CMK (cell line): Measurements from ENCODE around the gene C15orf39.
"Not testable (repeated sequence)": the region's sequence is repeated elsewhere in the genome, so short reads cannot be mapped to it uniquely, and the experiment has no call there.

Experiments
- DNase-seq: peaks from one replicate; pipeline ENCODE4 v3.0.0-alpha.2; 2010; ENCODE audit warnings: low read depth

C15orf39 gene

DNA sequence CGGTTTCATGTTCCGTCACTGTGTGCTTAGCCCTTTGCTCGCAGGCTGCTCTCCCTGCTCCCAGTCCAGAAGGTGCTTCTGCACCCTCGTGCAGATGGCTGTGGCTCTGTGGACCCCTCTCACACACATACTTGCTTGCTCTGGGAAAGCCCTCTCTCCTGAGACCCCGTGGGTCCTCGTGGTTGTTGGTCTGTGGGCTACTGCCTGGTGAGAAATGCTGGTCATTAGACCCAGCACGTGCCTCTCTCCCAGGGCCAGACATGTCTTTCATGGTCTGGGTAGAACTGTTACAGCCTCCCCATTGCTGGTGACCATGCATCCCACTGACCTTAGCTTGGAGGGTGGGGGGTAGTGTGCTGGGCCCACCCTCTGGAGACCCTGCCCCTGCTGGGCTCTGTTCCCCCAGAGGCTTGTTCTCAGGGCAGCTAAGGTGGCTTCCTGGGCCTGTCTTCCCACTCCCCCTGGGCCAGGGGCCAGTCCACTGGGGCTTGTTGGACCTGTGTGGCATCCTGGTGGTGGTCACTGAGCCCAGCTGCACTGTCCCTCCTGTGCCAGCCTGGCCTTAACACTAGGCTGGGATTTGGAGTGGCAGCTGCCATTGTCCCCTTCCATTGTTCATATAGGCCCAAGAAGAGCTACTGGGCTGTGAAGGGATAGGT, 10.6 kb downstream of the C15orf39 start:
- no peak for DNase-seq

DNA sequence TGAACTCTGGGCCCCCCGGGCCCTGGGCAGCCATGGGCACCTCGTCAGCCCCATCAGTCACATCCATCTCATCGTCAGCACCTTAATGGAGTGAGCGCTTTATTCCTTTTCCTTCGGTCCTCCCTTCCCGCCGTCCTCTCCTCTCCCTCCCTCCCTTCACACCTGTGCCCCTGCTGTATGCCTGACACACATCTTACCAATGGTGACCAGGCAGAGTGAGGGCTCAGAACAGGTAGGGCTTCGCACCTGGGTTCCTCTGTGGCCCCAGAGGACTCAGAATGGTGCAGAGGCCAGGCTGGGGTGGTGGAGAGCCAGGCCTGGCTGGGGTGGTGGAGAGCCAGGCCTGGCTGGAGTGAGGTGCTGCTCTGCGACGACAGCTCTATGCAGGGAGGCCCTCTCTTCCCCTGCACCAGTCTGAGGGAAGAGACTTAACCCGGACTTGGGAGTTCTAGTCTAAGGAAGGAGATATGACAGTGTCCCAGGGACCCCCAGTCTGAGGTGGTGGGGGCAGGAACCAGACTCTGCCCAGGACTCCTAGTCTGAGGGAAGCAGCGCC, 11.6 kb downstream of the C15orf39 start:
- no peak for DNase-seq

DNA sequence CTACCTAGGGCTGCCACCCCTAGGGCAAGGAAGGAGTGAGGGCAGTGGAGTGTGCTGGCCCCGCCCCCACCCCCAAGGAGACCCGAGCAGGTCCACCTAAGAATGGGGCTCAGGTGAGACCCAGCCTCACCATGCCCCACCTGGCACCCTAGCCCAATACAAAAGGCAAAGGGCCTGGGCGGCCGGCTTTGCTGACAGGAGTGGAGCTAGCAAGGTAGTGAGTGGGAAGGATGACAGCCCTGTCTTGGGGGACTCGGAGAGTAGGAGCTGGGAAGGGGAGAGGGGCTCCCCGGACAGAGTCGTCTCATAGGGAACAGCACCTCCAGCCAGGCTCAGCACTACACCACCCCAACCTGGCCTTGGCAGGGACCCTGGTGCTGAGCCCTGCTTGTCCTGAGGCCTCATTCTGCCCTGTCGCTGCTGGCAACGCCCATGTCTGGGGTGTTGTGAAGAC, 12.1 kb downstream of the C15orf39 start:
- DNase-seq = no peak

DNA sequence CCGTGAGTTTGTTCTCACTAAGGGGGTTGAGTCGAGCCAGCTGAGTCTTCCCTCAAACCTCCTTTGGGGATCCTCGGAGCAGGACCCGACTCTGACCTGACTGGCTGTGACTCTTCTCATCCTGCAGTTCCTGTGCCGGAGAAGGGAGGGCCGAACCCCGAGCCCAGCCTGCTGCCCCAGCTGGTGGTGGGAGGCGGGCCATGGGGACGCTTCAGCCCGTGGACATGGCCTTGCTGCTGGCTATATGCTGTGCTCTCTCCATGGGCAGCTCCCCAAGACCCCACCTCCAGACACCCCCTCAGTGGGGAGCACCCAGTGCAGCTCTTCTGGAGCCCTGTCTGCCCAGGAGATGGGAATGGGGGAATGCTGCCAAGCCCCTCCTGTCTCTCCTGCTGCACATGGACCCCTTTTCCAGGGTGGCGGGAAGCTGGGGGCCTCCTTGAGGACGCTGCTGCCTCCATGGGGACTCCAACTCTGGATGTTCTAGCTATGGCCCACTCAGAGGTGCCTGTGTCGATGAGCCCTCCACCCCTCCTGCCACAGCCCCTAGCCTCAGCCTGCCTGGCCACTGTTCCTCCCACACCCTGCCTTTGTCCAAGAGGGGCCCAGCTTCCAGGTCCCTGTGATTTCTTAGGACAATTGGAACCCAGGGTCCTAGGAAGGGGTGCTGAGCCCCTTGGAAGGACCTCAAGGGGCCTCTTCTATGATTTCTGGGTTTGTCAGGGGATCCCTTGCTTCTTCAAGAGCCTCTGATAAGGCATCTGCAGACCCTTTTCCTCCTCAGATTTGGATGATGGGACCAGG, 12.8 kb downstream of the C15orf39 start:
- DNase-seq = no peak

DNA sequence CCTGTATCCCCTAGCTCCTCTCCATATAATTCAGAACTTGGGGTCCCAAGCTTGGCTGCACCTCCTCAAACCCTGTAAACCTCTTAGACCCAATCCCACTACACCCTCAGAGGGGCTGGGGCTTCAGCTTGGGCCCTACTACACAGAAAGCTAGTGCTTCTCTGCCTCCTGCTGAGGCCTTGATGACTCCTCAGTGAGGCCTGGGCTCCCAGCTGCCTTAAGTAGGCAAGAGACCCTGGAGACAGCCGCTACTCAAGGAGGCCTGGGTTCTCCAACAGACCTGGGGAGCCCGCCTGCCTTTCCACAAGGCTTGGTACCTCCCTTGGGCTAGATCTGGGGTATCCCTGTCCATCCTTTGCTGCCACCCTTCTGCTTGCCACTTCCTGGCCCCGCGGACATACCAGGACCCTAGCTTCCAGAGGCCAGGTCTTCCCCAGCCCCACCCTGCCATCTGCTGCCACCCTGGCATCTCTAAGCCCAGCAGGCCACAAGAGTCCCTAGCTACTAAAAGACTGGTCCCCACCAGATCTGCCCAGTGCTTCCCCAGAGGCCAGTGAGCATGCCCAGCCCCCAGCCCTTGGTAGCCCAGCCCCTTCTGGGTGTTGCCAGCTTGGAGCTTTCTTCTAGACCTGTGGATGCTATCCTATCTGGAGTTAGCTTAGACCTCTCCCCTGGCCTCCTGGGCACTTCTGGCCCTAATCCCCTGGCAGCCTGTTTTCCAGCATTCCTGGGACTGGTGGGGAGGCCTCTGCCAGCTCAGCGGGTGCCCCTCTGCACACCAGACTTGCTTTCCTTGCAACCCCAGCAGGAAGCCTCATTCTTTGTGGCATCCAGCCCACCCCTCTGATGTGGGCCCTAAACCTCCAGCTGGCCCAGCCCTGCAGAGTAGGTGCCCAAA, 13.7 kb downstream of the C15orf39 start:
- DNase-seq = no peak

DNA sequence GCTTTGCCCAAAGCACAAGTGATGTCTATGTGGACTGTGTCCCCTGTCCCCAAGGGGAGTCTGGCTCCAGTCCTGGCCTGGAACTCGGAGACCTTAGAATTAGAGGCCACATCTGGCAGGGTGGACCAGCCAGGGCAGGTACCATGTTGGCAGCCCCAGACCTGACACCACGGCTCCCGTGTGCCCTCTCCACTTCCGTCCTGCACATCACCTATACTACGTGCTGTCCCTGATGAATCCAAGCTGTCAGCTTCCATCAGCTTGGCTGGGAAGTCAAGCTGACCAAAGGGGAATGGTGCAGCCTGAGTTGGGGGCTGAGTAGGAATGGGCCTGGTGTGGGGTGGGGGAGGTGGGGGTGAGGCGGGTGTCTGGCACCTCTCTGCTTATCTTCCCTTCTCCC, 15.3 kb downstream of the C15orf39 start:
- DNase-seq = no peak

DNA sequence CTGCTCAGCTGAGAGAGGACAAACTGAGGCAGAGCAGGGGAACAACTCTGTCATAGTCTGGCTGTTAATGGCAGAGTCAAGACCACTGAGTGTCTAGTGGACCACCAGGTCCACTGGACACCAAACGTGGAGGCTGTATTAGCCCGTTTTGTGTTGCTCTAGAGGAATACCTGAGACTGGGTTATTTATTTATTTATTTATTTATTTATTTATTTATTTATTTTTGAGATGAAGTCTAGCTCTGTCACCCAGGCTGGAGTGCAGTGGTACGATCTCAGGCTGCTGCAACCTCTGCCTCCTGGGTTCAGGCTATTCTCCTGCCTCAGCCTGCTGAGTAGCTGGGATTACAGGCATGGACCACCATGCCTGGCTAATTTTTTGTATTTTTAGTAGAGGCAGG, 15.9 kb downstream of the C15orf39 start:
- DNase-seq = not testable (repeated sequence)

DNA sequence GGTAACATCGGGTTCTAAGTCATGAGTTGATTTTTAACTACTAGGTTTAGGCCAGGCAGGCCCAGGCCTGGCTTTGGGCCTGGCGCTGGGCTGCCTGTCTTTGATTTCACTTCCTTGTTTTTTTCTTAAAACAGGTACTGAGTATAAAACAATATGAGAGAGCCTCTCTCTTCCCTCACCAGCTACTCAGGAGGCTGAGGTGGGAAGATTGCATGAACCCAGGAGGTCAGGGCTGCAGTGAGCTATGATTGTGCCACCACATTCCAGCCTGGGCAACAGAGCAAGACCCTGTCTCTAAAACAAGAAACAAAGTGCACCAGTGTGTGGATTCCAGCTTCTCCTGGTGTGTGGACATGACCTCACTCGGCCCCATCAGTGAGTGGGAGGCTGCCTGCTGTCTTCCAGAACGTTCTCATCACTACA, 17.8 kb downstream of the C15orf39 start:
- not testable (repeated sequence) for DNase-seq

DNA sequence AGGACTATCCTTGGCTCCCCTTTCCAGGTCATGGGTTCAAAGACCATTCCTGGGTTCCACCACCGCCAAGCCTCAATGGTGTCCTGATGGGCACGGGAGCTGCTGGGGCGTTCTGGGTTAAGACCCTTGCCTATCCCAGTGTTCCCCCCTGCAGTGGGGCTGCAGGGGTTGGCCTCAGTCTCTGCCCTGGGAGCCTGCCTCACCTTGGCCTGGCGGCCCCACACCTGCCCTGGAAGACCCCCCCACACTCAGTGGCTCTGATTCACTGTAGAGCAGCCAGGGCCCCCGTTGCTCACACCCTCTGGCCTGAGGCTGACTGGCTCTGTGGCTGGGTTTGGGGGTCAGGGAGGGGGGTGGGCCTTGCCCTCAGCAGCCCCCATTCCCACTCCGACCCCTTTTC, 22.0 kb downstream of the C15orf39 start:
- no peak for DNase-seq

DNA sequence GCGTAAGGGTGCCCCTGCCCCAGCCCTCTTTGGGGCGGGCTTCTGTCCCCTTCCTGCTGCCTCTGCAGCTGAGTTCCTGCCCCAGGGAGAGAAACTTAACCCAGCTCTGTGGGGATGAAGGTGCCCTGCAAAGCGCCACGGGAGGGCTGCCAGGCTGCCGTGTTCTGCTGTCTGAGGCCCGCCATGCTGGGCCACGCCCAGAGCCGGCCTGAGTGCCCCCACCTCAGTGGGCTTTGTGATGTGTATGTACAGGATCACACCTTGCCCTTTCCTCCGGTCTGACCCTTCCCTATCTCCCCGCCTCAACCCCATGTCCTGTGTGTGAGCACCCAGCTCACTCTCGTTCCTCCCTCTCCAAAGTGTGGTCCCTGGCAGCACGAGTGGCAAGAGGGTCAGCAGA, 22.6 kb downstream of the C15orf39 start:
- no peak for DNase-seq

DNA sequence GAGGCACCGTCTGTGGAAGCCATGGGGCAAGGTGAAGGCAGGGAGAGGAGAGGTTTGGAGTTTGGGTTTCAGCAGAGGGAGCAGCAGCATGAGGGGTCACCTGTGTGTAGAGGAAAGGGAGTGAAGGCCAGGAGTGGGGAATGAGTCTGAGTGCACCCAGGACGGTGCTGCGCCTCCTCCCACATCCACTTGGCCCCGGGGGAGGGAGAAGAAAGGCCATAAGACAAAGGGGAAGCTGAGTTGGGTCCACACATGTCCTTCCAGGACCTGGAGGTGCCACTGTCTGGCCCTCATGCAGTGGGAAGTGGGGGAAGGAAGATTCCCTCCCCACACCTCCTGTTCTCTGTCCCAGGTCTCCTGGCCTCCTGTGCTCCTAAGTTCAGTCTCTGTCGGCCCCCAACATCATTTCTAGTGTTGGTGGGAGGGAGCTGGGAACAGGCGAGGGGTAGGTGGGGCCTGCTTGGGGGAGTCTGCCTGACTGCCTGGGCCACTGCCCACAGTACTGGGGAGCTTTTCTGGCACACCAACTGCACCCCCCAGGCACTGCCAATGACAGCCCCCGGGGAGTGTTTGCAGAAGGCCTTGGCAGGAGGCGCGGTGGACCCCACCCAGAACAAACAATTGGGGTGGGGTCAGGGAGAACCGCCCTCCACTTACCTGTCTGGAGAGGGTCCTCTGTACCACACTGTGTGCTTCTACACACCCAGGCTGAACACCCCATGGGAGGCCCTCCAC, 23.6 kb downstream of the C15orf39 start:
- DNase-seq = not testable (repeated sequence)

DNA sequence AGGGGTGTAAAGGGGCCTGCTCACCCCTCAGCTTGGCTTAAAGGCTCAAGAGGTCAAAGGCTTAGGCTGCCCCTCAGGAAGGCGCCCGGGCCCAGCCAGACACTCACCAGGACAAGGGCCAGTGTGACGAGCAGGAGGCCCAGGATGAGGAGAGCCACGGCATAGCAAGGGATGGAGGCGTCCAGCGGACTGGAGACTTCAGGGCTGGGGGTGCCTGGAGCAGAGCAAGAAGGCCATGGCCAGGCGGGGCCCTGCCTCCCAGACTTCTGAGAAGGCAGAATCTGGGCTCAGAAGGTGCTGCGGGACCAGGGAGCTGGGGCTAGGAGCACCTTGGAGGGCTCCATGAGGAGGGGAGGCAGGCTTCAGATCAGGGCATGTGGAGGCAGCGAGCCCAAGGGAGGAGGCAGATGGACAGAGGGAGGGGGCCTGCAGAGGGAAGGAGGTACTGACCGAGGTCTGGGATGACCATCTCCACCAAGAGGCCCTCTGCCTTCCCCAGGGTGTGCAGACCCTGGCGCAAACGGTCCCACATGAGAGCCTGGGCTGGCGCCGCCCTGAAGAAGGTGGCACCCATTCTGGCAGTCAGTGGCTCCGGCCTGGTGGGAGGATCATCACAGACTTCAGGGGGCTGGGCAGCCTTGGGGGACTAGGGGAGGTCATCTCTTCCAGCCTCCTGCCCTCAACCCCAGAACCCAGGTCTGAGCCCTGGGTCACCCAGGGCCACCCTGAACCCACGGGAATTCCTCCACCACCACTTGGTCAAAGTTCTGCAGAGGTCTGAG, 24.5 kb downstream of the C15orf39 start:
- no peak for DNase-seq

DNA sequence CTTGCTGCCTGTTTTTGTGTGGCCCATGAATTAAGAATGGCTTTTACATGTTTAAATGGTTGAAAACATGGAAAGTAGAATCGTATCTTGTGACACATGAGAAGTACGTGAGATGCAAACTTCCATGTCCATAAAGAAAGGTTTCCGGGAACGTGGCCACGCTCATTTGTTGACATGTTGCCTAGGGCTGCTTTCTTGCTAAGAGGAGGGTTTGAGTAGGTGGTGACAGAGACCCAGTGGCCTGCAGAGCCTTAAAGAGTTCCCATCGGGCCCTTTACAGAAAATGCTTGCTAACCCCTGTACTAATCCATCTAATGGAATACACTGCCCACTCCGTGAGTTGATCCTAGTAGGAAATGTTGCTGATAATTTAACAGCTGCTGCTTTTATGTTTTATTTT, 25.4 kb downstream of the C15orf39 start:
- not testable (repeated sequence) for DNase-seq

DNA sequence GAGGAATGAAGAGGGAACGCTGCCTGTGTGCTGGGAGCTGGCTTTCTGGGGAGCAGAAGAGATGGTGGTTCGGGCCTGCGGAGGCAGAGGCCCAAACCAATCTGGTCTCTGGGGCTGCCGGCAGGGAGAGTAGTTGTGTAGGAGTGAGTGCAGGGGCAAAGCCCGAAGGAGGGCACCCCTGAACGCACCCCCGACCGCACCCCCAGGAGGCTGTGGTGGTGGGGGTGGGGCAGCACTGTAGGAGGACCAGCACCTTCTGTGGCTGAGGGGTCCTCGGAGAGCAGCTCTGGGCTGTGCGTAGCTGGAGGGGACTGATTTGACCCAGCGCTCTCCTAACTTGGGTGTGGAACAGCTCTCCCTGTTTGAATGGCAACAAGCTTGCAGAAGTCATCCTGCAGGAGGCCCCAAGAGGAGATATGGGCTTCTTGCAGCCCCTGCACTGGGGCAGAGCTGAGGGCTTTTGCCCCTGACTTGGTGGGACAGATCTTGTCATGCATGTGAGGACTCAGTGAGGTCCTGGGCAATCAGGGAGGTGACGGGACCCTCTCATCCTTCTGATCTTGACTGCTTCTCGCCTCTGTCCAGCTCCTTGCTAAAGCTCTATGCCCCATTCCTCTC, 26.1 kb downstream of the C15orf39 start:
- DNase-seq = no peak

DNA sequence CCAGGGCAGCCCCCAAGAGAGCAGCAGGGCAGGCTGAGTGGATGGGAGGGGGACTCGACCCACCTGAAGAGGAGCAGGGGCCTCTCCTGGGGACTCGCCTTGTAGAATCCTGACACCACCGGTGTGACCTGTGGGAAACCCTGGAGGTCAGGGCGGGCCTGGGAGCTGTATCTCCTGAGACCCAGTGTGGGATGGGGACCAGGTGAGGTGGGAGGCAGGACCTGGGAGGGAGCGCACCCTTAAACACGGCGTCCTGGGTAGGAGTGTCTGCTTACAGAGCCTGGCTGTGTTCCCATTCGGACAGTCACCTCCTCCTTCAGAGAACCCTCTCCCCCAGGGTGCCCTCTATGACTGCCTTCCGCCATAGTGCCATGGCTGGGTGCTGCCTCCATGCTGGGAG, 27.1 kb downstream of the C15orf39 start:
- no peak for DNase-seq

DNA sequence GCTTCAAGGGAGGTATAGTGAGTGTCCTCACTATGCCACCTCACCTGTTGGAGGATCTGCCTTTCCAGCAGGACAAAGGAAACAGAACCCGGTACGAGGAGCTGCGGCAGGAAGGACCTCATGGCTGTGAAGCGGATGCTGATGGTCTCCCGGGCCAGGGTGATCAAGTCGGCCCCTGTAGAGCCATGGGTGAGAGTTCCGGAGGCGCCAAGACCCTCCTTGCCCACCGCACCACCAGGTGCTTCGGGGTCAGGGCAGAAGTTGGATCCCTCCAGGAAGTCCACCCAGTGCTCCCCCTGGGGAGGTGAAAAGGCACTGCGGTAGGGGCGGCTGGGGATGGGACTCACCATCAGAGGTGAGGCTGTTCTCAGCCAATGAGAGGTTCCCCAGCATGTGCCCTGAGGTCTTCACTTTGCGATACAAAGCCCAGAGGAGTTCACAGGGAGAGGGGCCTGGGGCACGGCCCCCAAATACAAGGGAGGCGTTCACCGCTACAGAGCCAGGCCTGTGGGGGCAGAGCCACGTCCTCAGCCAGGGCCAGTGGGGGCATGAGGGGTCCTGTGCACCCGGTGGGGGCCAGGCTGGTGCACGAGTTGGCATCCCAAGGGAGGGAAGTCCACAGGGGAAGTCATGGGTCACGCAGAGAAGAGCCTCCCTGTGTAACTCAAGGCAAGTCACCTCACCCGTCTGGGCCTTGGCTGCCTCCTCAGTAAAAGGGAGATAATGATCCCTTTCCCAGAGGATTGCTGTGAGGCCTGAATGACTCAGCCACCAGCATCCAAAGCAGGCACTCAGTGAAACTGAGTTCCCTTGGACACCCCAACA, 27.7 kb downstream of the C15orf39 start:
- DNase-seq = no peak

DNA sequence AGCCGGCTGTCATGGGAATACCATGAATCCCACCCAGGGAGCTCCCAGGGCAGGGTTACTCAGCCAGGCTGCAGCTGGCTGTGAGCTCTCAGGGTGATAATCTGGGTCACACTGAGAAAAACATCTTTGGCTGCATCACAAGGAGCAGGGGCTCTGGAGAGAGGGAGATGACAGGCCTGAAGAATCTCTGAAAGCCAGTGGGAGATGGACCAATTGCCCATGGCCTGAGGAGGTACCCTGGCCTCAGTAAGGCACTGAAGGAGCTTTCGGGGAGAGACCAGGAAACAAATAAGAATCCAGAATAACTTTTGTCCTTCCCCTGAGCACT, 28.3 kb downstream of the C15orf39 start:
- no peak for DNase-seq

DNA sequence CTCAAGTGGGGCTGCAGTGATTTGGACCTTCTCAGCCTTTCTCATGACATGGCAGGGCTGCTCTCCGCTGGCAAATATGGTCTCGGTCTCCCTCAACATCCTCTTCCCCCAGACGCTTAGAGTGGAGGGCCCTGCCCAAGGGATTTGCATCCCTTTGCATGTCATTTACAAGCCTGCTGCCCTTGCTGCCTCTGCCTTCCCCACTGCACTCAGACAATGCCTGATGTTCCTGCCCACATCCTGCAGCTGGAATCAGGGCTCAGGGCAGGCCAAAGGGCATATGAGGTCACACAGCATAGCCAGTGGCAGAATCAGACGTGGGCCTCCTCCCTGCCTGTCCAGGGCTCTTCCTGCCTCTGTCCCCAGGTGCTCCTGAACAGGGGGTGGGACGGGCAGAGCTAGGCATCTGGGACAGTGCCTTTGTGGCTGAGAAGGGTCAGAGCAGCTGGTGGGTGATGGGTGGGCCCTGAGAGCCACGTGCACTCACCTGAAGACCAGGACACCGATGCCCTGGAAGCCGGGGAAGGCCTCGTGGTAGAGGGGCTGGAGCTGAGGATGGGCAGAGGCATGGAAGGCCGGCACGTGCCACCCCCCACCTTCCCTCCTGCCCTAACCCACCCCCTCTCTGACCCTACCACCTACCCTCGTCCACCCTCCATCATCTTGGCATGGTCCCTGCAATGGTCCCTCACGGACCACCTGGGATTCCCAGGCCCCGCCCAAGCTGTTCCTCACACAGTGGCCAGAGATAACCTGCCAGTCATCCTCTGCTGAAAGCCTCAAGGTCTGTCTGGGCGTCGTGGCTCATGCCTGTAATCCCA, 29.1 kb downstream of the C15orf39 start:
- DNase-seq = no peak

DNA sequence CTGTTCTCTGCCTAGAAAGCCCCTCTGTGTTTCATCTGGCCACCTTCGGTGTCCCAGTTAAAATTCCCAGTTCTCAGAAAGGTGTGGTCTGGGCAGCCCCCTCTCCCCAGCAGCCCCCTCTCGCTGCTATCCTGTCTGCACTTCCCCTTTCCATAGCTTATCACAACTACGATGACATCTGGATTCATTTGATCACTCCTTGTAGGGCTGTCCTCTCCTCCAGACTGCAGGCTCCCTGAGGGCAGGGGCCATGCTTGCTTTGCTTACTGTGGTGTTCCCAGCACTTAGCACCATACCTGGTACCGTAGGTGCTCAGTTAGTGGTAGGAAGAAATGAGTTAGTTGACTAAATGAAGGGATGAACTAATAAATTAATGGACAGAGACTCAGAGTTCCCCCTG, 30.2 kb downstream of the C15orf39 start:
- no peak for DNase-seq
